ENCODE measurements around the gene KCNIP4.

The KCNIP4 gene

GRCh38 chr4:21876711-21877110, 71.9 kb downstream of the KCNIP4 start:
- TF ChIP-seq CTCF (IDR thresholded peaks at IDR 0.05; ENCODE audit: low read depth, low read length) = no peak
- H3K4me3 ChIP-seq (ENCODE audit: low read depth, low read length) = no peak overlapping the region

- TF ChIP-seq CTCF (IDR thresholded peaks at IDR 0.05; ENCODE audit: low read depth, low read length) = no peak
- no peak overlapping the region for H3K4me3 ChIP-seq (ENCODE audit: low read depth, low read length)
Measured at GRCh38 chr4:21873145-21873544, 75.4 kb downstream of the KCNIP4 start.

- no peak overlapping the region for H3K4me3 ChIP-seq (ENCODE audit: low read depth, low read length)
- TF ChIP-seq CTCF (IDR thresholded peaks at IDR 0.05; ENCODE audit: low read depth, low read length) = no peak
Measured at GRCh38 chr4:21872101-21872500, 76.5 kb downstream of the KCNIP4 start.

- no peak overlapping the region for H3K4me3 ChIP-seq (ENCODE audit: low read depth, low read length)
- TF ChIP-seq CTCF (IDR thresholded peaks at IDR 0.05; ENCODE audit: low read depth, low read length) = no peak
Measured at GRCh38 chr4:21869978-21870745, 78.4 kb downstream of the KCNIP4 start.

GRCh38 chr4:21864686-21865085, 83.9 kb downstream of the KCNIP4 start:
- no peak overlapping the region for H3K4me3 ChIP-seq (ENCODE audit: low read depth, low read length)
- TF ChIP-seq CTCF (IDR thresholded peaks at IDR 0.05; ENCODE audit: low read depth, low read length) = no peak

GRCh38 chr4:21862917-21863316, 85.7 kb downstream of the KCNIP4 start:
- TF ChIP-seq CTCF (IDR thresholded peaks at IDR 0.05; ENCODE audit: low read depth, low read length) = no peak
- H3K4me3 ChIP-seq (ENCODE audit: low read depth, low read length) = no peak overlapping the region

- no peak overlapping the region for H3K4me3 ChIP-seq (ENCODE audit: low read depth, low read length)
- no peak for TF ChIP-seq CTCF (IDR thresholded peaks at IDR 0.05; ENCODE audit: low read depth, low read length)
Measured at GRCh38 chr4:21858971-21859370, 89.6 kb downstream of the KCNIP4 start.

All from WI38 (cell line).